ENCODE results near the gene GRID2IP.

GRID2IP gene

DNA sequence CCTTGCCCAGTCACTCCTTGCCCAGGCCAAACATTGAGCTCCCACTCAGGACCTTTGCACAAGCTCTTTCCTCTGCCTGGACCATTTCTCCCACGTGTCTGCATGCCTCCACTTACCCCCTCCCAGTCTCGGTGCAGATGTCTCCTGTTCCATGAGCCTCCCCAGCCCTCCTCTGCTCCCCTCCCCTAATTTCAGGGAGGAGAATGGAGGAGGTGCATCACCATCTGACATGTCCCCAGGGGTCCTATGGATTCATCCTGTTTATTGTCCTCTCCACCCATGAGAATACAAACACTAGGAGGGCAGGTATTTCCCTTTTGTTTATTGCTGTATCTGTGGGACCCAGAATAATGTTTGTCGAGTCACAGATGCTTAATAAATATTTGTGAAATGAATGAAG lies 8.6 kb upstream of the GRID2IP start:
- DNase-seq: no peak

DNA sequence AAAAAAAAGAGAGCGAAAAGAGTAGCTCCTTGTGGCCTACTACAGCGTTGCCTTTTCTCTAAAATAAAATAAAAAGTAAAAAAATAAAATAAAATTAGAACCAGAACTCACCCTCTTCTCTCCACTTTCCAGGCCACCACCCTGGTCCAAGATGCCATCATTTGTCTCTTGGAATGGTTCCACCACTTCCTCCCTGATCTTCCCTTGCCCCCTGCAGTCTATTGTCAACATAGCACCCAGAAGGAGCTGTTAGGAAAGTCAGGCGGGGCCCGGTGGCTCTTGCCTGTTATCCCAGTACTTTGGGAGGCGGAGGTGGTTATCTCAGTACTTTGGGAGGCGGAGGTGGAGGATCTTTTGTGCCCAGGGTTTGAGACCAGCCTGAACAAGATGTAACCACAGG lies 7.6 kb upstream of the GRID2IP start:
- DNase-seq: peak; percentile 25

DNA sequence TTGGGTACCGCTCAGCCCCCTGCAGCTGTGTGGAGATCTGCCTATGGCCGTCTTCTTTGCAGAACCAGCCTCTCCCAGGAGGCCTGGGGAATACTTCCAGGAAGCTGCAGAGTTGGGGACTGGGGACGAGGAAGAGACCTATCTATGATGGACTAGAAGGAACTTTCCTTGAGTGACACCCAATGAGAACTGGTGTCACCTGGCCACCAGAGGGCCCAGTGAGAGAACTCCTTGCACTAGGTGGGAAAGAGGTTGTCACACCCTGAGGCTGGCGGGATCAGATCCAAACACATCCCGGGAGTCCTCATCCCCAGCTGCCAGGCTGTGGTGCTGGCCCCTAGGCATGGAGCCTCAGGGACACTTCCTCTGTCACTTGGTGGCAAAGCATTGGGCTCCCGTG lies 4.9 kb upstream of the GRID2IP start:
- no peak for DNase-seq

DNA sequence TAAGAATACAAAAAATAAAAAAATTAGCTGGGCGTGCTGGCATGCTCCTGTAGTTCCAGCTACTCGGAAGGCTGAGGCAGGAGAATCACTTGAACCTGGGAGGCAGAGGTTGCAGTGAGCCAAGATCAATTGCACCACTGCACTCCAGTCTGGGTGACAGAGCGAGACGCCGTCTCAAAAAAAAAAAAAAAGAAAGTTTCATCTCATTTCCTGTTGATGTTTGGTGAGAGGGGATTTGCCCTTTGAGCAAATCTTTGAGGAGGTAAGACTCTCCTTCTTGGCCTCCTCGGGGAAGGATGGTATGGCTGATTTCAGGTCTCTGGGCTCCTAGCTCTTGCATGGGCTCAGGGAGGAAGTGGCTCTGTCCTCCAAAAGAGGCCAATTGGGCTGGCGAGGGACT lies 3.6 kb upstream of the GRID2IP start:
- DNase-seq: peak; percentile 16

DNA sequence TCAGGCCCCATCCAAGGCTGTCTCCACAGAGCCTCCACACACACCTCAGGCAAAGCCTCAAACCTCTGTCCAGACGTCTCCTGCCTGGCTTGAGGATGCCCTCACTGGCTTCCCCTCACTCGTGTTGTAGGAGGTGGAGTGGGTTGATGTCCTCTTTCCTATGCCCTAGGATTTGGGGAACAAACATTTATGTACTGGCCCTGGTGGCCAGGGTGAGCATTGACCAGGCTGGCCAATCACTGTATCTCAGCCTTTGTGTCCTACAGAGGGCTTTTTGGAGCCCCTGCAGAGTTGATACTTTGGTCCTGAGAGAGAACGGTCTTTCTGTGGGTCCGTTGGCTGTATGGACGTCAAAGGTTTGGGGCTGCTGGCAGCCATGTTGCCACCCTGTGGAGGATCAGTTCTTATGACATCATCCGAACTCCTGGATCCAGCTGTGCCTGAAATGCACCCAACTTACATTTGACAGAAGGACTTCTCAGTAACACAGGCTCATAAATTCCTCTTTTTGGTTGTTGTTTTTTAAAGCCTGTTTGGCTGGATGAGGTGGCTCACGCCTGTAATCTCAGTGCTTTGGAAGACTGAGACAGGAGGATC lies 2.3 kb upstream of the GRID2IP start:
- DNase-seq: no peak

DNA sequence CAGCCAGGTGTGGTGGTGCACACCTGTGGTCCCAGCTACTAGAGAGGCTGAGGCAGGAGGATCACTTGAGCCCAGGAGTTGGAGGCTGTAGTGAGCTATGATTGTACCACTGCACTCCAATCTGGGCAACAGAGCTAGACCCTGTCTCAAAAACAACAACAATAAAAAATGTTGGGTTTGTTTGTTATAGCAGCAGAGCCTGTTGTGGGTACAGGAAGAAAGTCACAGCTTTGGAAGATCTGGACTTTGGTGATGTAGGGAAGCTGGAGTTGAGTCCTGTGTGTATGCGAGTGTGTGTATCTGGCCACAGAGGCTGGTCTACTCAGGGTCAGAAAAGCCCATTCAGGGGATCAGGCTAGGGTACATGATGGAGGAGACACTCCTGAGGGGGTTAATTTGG lies 3.9 kb downstream of the GRID2IP start:
- DNase-seq: no peak

DNA sequence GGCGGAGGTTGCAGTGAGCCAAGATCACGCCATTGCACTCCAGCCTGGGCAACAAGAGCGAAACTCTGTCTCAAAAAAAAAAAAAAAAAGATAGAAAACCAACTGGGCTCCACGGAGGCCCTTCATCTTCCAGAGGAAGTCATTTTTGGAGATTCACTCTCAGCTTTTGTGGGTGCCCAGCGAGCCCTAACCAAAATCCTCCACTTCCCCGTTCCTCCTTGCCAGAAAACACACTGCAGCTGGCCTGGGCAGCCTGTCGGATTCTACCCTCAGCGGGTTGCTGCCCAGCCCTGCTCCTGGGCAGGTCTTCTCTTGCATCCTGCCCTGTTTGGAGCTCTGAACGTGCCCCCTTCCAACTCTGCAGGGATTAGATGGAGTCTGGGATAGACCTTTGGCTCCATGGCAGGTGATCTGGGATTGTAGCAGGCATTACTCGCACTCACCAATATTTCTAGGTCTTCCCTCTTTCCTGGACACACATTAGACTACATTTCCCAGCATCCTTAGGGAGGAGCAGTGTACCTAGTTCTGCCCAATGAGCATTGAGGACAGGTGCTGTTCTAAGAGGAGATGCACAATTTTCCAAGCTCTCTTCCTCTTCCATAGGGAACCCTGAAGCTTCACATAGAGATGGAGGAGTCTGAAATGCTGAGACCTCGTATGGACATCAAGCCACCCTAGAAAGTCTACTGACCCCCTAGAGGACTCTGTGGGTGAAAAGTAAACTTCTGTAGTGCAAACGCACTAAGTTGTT lies 4.6 kb downstream of the GRID2IP start:
- DNase-seq: no peak

DNA sequence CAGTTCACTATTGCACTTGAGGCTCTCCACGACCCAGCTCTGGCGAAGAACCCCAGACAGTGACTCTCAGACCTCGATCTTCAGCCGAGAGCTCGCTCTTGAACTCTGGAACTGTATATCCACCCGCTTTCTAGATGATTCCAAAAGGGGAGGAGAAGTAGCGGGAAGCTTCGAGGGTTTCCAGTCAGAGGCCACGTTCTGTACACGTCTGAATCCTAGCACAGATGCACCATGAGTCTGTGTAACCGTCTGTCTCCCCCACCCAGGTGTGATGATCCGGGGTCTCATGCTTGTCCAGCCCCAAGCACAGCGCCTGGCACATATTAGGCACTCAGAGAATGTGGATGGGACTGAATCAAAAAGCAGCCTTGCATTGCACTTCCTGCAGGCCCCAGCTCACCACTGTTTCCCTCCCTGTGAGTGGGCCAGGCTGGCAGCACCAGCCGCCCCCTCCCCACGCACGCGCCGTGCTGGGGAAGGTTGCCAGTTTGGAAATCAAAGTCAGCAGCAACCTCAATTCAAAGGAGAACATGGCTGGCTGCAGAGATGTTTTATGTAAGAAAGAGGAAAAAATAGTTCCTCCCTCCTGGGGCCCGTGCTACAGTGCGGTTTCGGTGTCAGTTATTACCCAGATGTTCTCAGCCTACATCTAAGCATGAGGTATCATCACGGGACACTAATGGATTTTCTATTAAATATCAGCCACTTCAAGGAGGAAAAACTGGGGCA lies 5.7 kb downstream of the GRID2IP start:
- peak; percentile 17 for DNase-seq

DNA sequence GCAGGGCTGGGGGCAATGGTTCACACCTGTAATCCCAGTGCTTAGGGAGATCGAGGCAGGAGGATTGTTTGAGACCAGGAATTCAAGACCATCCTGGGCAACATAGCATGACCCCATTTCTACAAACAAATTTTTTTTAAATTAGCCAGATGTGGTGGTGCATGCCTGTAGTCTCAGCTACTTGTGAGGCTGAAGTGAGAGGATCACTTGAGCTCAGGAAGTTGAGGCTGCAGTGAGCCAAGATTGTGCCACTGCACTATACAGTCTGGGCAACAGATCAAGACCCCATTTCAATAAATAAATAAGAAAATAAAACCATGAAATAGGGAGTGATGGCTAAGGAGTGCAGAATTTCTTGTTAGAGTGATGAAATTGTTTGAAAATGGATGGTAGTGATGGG lies 8.9 kb downstream of the GRID2IP start:
- no peak for DNase-seq

DNA sequence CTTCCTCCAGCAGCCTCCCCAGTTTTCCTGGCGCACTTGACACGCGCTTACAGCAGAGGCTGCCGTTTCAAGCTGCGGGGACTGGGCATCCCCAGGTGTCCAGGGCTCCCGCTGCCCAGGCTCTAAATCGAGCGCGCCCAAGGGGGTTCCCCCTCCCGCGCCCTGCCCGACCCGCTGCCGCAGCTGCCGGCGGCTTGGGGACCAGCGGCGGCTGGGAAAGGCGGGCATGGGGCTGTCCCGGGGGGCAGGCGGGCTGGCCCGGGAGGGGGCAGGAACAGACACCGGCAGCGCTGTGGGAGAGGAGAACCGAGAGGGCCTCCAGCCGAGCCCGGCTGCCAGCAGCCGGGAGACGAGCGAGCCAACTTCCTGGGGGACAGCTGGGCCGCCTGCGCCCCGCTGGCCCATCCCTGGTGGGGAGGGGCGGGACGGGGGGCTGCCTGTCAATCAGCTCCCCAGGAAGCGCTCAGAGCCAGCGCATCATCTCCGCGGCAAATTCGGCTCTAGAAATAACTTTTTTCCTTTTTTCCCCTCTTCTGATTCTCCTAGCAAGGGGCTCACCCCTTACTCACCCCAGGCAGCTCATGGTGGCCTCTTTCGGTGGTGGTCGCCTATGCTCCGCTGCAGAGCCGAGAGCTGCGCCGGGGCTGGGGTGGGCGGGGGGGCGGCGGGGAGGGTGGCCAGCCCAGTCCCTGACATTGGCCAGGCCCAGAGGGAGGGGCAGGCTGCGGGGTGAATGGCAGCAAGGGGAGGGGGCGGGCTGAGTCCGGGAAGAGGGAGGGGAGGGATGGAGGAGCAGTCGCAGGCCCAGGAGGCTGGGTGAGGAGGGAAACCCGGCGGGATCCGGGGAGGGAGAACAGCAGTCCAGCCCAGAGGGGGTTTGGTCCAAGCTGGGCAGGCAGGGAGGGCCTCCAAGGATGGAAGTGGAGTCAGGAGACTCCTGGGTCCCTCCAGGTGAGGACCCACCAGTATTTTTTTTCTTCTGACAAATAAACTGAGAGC lies 14.7 kb downstream of the GRID2IP start:
- DNase-seq: peak; percentile 15

DNA sequence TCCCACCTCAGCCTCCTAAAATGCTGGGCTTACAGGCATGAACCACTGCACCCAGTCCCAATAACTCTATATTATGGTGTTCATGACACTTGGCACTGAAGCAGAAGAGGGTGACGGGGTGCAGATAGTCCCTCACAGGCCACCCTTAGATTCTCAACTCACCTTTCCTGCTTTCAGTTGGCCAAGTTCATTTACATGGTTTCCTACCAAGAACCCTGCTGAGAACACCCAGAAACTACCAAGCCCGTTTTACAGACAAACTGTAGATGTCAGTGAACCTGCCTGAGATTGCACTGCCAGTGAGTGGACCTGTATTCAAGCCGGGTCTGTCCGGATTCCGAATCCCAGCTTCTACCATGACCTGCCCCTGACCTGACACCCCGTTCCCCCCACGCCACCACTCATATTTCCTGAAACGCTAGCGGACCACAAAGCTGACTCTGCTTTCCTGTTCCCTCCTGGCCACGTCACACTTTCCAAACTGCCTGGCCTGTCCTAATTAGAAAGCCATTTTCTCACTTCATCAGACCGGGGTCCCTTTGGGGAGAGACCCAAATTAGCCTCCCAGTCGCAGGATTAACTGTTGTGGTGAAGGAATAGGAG lies 17.3 kb downstream of the GRID2IP start:
- DNase-seq: no peak

DNA sequence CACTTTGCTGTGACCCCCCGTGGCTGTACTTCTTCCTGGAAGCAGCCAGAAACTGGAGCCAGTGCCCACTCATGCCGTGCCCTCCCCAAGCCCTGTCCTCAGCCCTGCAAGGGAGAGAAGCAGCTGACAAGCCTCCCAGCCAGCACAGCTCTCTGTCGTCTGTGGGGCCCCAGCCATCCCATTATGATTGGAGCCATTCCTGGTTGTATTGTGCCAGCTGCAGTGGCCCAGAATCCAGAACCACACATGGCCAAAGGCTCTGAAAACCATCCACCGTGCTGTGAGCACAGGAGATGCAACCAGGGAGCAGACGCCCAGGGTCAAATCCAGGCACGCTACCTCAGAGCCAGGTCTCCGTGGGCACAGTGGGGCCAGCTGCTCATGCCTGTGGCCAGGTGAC lies 18.7 kb downstream of the GRID2IP start:
- no peak for DNase-seq

DNA sequence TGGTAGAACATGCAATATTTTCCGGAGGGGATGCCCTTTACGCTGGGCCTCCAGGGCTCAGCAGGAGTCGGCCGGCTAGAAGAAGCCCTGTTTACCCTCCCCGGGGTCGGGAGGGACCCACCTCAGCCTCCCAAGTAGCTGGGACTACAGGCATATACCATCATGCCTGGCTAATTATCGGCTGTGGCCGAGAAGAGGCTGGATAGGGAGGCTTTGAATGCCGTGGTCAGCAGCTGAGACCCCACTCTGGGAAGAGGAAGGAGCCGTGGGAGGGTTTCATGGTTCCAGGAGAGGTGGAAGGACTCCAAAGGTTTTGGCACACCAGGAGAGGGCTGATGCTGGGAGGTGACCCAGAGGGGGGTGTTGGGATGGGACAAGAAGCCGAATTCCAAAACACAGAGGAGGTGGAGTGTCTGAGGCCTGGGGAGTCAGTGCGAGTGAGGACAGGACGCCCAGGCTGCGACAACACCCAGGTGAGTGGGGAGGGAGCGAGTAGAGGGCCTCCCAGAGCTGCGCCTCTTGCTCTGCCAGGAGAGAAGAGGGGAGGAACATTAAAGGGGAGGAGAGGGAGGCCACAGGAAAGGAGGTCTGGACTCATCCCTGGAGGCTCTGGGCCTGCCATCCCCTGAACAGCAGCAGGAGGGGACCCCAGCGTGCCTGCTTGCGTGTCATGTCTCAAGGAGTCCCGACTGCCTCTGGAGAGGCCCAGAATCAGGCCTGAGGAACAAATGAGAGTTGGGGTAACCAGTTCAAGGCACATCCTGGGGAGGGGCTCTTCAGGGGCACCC lies 19.6 kb downstream of the GRID2IP start:
- DNase-seq: no peak

DNA sequence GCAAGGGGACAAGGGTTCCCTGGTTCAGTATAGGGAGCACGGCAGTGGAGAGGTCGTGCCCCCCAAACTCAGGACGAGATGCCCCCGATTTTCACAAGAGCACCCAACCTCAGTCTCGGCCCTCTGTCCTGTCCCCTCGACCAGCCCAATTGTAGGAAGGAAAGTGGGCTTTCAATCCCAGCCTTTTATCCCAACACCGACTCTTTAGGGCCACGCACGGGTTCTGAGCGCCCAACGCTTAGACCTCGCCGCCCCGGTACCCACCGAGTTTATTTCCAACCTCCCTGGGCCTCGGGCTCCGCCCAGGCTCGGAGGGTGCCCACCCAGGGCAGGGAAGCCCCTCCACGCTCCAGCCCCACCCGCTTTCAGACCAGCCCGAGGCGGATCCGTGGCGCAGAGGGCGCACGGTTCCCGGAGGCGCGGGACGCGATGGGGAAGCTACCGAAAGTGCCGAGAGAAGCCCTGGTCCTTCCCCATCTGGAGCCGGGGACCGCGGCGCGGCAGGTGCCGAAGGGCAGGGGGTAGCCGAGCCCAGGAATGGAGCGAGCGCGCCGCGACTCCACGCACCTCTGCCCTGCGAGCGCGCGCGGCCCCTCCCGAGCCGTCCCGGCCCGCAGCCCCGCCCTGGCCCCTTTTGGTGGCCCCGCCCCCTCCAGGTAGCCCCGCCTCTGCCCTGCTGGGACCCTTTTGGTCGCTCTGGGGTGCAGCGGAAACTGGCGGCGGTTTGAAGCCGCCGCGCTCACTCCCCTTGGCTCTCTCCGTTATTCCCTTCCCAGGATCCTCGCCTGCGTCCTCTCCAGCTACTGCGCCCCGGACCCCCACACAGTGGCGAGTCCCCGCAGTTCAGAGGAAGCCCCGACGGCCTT lies 20.4 kb downstream of the GRID2IP start:
- DNase-seq: peak; percentile 78

DNA sequence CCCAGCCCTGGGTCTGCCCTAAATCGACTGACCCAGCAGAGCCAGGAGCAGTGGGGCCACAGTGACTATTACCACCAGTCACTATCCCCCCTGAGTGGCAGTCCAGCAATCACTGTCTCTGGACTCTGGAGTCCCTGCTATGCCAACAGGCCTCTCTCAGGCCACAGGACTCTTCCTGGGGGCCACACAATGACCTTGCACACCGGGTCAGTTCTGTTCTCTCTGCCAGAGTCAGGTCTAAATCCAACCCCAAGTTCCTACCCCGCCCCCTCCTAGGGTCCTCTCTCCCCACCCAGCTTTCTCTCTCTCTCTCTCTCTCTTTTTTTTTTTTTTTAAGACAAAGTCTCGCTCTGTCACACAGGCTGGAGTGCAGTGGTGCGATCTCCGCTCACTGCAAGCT lies 21.6 kb downstream of the GRID2IP start:
- DNase-seq: no peak

DNA sequence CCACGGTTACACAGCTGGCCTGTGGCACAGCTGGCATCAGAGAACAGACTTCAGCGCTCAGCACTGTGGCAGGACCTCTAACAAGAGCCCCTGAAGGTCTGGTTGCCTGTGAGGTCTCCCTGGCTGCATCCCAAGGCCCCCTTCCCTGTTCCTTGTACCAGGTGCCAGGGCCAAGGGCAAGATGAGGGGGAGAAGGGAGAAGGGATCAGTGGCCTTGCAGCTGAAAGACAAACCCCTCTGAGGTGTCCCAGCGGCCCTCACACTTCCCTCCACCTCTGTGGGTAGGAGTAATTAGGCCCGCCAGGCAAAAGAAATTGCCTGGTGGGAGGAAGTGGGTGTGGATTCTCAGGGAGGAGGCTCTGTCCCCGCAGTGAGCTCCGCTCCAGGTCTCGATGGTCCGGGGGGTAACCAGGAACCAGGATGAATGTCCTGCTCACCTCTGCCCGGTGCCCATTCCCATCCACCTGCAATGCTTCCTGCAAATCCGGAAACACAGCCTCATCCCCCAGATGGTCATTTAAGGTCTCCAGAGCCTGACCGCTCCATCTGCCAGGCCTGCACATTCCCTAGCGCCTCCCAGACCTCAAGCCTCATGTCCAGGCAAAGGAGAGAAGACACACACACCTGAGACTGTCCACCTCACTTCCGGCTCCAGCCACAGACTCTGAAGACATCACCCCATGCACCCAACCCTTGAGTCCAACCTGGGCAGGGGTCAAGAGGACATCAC lies 22.7 kb downstream of the GRID2IP start:
- no peak for DNase-seq

DNA sequence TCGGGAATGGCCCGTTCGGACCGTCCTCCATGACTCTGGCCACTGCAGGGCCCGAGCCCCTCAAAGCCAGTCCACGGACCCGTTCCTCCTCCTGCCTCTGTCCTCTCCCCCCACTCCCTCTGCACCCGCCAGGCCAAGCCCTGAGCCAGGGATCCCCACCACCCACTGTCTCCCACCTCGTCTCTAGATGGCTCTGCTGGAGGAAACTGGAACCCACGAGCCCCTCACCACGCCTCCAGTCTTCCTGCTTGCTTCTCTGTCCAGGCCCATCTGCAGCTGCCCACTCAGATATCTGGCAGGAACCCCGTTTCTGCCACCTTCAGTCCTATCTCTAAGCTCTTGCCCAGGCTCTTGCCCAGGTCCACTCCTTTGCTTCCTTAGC lies 24.3 kb downstream of the GRID2IP start:
- DNase-seq: no peak

DNA sequence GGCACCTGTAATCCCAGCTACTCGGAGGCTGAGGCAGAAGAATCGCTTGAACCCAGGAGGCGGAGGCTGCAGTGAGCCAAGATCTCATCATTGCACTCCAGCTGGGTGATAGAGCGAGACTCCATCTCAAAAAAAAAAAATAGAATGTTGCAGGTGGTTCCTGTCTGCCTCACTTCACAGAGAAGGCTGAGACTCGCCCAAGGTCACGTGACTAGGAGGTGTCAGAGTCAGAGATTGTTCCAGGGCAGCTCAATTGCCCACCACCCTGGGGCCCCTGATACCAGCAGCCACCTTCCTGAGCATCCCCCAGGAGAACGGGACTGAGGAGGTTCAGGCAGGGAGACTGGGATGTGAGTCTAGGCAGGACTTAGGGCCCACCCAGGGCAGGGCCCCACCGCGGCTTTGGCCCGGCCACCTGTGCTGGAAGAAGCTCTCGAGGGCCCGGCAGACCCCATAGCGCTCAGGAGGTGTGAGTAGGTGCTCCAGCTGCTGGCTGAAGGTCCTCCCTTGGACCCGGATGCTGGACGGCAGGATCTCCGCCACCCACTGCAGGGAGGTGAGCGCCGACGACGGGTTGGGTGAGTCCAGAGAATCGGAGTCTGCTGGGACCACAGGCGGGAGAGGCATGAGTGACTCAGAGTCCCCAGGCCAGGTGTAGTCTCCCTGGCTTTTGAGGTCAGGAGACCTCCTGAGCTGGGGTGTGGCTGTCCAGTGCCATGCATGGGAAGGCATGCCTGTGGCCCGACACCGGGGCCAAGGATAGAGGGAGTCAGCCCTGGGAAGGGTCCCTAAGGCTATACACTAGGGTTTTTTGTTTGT lies 30.9 kb downstream of the GRID2IP start:
- no peak for DNase-seq

DNA sequence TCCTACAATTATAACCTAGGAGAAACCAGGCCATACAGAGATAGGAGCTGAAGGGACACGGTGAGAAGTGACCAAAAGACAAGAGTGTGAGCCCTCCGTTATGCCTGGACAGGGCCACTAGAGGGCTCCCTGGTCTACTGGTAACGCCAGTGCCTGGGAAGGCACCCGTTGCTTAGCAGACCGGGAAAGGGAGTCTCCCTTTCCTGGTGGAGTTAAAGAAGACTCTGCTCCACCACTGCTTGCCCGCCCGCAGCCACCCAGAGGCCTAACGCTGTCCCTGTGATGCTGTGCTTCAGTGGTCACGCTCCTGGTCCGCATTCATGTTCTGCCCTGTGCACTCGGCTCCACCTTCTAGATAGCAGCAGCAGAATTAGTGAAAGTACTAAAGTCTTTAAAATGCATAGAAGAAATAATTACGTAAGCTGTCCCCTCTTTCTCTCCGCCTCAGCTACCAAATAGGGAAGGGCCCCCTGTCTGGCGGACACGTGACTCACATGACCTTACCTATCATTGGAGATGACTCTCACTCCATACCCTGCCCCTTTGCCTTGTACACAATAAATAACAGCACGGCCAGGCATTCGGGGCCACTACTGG lies 34.8 kb downstream of the GRID2IP start:
- peak; percentile 77 for DNase-seq
